Stimulated activated naive CD8-positive, alpha-beta T cell treated with anti-CD3 and anti-CD28 coated beads, Interleukin-15, Interleukin-2, amounts not matched to agents 100 ng/mL and 50 ng/mL, for 24 hours (primary cell): ENCODE data around the gene TRIM58.

Source experiments
- H3K27ac Mint-ChIP-seq: one replicate; pipeline ENCODE4 v1.8.0; 2021; ENCODE audit warnings: mild to moderate bottlenecking, mixed read lengths
- H3K27me3 Mint-ChIP-seq: one replicate; pipeline ENCODE4 v1.8.0; 2021; ENCODE audit warnings: mixed read lengths
- H3K36me3 Mint-ChIP-seq: one replicate; pipeline ENCODE4 v1.8.0; 2021; ENCODE audit warnings: low read depth, mixed read lengths
- H3K4me1 Mint-ChIP-seq: one replicate; pipeline ENCODE4 v1.8.0; 2021; ENCODE audit warnings: low read depth, mixed read lengths
- H3K4me3 Mint-ChIP-seq: one replicate; pipeline ENCODE4 v1.8.0; 2021; ENCODE audit warnings: mild to moderate bottlenecking, mixed read lengths
- H3K9me3 Mint-ChIP-seq: one replicate; pipeline ENCODE4 v1.8.0; 2021; ENCODE audit warnings: mixed read lengths

TRIM58 gene

DNA sequence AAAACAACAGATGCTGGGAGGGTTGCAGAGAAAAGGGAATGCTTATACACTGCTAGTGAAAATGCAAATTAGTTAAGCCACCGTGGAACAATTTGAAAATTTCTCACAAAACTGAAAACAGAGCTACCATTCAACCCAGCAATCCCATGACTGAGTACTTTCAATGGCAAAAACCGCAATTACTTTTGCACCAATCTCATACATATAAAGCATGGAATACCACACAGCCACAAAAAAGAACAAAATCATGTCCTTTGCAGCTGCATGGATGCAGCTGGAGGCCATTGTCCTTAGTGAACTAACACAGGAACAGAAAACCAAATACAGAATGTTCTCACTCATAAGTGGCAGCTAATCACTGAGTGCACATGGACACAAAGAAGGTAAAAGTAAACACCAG lies 56.8 kb downstream of the TRIM58 start:
- Mint-ChIP-seq H3K27ac (no peak overlapping the region), H3K27me3 (peaks cover 7% of the 10 kb centered on the region), H3K4me1 (no peaks in the 10 kb centered on the region), H3K36me3 (no peaks in the 10 kb centered on the region), H3K4me3 (no peak overlapping the region), H3K9me3 (peaks cover 3% of the 10 kb centered on the region)

DNA sequence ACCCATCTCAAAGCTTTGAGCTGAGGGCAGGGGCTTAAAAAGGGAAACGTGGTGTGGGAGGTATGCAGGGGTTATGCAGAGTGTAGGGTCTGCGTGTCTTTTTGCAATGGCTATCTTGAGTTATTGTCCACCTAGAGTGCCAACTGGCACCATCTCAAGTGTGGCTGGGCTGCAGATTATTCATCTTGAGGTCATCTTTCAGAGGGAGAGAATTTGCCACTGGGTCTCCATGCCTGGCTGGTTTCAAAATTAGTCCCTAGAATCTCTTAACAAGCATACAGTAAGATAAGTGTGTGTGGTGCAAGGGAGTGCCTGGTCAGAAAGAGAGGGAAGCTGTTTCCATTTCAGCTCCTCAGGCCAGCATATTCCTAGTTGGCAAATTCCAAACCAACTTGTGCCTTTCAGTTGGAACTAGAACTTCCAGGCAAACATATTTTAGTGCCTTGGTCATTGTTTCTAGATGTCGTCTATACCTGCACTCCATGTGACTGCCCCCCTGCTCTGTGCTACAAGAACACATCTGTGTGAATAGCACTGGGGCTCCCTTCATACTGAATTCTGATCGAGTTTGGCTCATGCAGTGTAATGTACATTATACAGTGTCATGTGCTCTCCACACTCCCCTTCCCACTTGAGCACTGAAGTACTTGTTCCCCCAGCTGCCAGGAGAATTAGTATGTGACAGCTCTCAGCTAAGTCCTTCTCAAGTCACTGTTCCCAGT lies 58.1 kb downstream of the TRIM58 start:
- H3K9me3 Mint-ChIP-seq: no peaks in the 10 kb centered on the region

DNA sequence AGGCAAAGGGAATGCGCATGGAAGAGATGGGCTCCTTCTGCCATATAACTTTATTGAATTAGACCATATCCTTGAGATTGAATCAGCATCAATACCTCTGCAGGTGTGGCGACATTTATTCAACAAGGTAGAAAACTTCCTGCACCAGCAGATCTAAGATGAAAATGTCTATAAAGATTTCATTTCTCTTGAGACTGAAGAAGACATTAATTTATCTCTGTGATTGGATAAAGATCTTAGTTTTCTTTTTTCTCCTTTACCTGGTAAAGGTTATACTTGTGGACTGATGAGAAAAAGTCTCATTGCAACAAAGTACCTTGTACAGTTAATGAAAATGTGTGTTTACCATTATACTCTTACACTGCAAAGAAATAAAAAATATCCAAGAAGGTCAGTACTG lies 63.0 kb downstream of the TRIM58 start, which contains the start of gene OR2T8:
OR2T8 (plus strand) TSS at position 301 of the 400 bp plus-strand sequence. CDS start 766 bp downstream, outside the sequence.
- no peaks in the 10 kb centered on the region for H3K36me3 Mint-ChIP-seq
- H3K9me3 Mint-ChIP-seq: no peaks in the 10 kb centered on the region
- peaks cover 4% of the 10 kb centered on the region for H3K27me3 Mint-ChIP-seq
- H3K4me3 Mint-ChIP-seq: no peak within 1 kb of the TSS
- no peaks in the 10 kb centered on the region for H3K4me1 Mint-ChIP-seq
- no peak within 1 kb of the TSS for H3K27ac Mint-ChIP-seq

More for the DNA sequence above, 58.1 kb downstream of the TRIM58 start:
- no peak overlapping the region for H3K4me3 Mint-ChIP-seq
- no peaks in the 10 kb centered on the region for H3K36me3 Mint-ChIP-seq
- H3K27me3 Mint-ChIP-seq: peaks cover 7% of the 10 kb centered on the region
- no peaks in the 10 kb centered on the region for H3K4me1 Mint-ChIP-seq
- no peak overlapping the region for H3K27ac Mint-ChIP-seq

DNA sequence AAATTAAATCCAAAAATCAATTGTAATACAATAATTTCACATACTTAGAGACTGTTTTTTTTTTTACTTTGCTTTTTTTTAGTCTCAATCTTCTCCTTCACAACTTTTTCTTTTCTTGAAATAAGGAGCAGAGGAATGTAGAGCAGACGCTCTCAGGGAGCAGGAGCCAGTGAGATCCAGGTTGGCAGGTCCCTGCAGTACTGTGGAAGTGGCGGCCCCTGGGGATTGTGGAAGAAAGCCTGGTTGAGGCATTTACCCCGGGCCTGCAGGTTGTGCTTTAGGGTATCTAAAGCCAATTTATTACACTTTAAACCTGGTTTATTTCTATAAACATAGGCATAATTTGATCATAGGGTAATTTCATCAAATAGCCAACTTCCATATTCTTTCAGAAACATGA lies 67.0 kb downstream of the TRIM58 start:
- no peaks in the 10 kb centered on the region for H3K27me3 Mint-ChIP-seq
- no peaks in the 10 kb centered on the region for H3K4me1 Mint-ChIP-seq
- H3K36me3 Mint-ChIP-seq: no peaks in the 10 kb centered on the region
- H3K27ac Mint-ChIP-seq: no peak overlapping the region
- no peaks in the 10 kb centered on the region for H3K9me3 Mint-ChIP-seq
- H3K4me3 Mint-ChIP-seq: no peak overlapping the region

DNA sequence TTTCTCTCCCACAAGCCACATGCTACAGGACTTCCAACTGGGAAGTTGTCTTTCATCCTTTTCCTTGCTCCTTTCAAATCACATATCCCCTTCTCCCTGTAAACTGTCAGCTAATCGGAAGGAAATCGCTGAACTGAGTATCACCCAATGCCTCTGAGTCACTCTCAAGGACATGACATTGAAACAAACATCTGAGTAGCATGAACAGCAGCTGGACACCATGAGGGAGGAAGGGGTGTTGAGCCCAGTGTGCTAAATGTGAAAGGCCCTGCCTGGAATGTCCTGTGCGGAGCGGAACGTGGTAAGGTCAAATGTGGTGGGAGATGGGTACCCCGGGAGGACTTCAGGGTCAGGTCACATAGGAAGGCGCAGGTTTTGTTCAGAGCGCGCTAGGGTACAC lies 67.9 kb downstream of the TRIM58 start, which contains the start of gene OR2AJ1:
OR2AJ1 (plus strand) TSS at position 22 of the 400 bp plus-strand sequence. CDS start 8,880 bp downstream, outside the sequence.
- Mint-ChIP-seq H3K27me3 (no peaks in the 10 kb centered on the region), H3K36me3 (no peaks in the 10 kb centered on the region), H3K9me3 (no peaks in the 10 kb centered on the region), H3K4me3 (no peak within 1 kb of the TSS), H3K4me1 (no peaks in the 10 kb centered on the region), H3K27ac (no peak within 1 kb of the TSS)
